Astrocyte (in vitro differentiated cells and primary cell): ENCODE data around the gene DHRS3.

Experiments
- EZH2 ChIP-seq: IDR thresholded peaks from 2 replicates; pipeline ENCODE4 v1.6.1; 2012; ENCODE audit warnings: mild to moderate bottlenecking, low read length, inconsistent platforms; ENCODE audit not compliant: insufficient read depth
- TF ChIP-seq, protein P1 (sequence below): IDR thresholded peaks from 2 replicates; pipeline ENCODE4 v1.5.1; 2011; ENCODE audit warnings: low read depth, mild to moderate bottlenecking, inconsistent platforms, low read length, moderate library complexity; ENCODE audit not compliant: insufficient read depth

DNA sequence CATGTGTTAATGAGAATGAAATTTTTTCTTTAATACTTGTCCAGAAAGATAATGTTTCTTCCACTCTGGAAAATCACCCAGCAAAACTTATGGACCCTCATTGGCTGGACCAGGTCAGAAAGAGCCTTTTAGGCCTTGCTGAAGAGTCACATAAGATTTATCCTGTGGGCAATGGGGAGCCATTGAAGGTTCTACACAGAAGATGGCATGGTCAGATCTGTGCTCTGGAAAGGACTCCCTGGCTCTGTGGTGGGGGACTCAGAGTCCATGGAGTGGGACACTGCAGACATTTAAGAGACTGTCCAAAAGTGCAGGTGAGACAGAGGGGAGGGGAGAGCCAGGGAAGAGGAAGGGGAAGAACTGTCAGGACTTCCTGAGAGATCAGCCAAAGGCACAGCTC, 66.4 kb downstream of the DHRS3 start:
- TF ChIP-seq, protein P1, sequence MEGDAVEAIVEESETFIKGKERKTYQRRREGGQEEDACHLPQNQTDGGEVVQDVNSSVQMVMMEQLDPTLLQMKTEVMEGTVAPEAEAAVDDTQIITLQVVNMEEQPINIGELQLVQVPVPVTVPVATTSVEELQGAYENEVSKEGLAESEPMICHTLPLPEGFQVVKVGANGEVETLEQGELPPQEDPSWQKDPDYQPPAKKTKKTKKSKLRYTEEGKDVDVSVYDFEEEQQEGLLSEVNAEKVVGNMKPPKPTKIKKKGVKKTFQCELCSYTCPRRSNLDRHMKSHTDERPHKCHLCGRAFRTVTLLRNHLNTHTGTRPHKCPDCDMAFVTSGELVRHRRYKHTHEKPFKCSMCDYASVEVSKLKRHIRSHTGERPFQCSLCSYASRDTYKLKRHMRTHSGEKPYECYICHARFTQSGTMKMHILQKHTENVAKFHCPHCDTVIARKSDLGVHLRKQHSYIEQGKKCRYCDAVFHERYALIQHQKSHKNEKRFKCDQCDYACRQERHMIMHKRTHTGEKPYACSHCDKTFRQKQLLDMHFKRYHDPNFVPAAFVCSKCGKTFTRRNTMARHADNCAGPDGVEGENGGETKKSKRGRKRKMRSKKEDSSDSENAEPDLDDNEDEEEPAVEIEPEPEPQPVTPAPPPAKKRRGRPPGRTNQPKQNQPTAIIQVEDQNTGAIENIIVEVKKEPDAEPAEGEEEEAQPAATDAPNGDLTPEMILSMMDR, result no peak
- no peak for TF ChIP-seq EZH2
